D341Med (cell line): ENCODE results near the gene WDFY3.

ENCODE experiments used
- DNase-seq: peaks from one replicate; pipeline ENCODE4 v3.0.0; 2012; ENCODE audit warnings: low spot score

The WDFY3 gene

DNA sequence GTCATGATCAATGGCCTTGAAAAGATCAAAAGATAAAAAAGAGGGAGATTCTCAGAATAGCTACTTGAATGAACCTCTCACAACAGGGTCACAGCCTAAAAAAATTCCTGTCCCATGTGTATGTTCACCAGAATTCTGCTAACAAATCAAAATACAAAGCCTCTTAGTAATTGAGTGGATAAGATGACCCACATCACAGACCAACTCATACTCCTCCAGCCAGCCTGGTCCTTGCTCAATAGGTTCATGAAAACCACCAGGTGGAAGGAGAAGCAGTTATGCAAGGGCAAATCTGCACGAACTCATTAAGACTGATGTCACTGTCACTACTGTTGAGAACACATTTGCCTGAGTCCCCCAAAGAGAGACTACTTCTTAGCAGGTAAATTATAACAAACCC lies 21.5 kb downstream of the WDFY3 start:
- no peak for DNase-seq

DNA sequence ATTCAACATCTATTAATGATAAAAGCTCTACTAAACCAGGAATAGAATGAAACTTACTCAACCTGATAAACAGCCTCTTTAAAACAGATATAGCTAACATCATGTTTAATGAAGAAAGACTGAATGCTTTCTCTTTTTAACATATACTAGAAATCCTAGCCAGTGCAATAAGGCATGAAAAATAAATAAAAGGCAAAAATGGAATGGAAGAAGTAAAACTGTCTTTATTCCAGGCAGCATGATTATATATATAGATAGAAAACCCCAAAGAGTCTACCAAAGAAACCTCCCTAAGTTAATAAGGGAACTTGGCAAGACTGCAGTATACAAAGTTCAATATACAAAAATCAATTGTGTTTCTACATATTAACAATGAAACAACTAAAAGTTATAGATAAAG lies 25.5 kb downstream of the WDFY3 start:
- DNase-seq: no peak

DNA sequence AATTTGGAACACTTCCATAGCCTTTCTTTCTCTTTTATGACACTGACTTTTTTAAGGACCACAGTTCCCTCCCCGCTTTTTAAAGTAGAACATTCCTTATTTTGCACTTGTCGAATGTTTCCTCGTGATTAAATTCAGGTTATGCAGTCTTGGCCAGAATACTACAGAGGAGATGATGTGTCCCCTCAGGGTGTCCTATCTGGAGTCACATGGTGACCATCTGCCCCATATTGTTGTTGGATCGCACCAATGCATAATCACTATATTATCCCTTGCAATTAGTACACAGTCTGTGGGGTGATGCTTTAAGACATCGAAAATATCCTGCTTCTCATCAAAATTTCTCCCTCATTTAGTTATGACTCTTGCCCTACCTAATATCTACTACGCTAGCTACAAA lies 27.4 kb downstream of the WDFY3 start:
- no peak for DNase-seq

DNA sequence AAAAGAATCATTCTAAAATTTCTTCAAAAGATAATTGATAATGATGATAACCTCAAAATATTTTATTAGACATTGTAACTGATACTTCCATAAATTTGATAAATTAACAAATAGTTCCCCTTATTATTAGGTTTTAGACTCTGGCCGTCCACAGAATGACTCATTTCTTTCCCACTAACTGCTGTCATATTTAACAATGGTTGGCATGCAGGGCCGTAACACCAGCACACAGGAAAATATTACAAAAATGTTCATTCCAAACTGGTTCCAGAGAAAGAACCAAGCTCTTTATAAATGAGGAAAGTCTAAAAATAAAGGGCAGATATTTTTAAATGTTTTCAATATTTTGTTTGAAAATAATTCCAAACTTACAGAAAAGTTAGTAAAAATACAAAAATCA lies 28.2 kb downstream of the WDFY3 start:
- no peak for DNase-seq

- no peak for DNase-seq
These were observed 29.0 kb downstream of the WDFY3 start for GRCh38 chr4:84937381-84937977.

DNA sequence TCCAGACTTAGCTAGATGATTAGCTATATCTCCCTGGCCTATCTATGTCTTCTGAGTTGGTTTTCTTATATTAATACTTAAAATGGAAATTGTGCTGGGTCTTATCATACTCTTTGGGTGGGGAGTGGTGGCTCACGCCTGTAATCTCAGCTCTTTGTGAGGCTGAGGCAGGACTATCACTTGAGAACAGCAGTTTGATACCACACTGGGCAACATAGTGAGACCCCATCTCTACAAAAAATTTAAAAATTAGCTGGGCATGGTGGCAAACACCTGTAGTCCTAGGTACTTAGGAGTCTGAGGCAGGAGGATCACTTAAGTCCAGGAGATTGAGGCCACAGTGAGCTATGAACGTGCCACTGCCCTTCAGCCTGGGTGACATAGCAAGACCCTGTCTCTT lies 30.4 kb downstream of the WDFY3 start:
- no peak for DNase-seq

DNA sequence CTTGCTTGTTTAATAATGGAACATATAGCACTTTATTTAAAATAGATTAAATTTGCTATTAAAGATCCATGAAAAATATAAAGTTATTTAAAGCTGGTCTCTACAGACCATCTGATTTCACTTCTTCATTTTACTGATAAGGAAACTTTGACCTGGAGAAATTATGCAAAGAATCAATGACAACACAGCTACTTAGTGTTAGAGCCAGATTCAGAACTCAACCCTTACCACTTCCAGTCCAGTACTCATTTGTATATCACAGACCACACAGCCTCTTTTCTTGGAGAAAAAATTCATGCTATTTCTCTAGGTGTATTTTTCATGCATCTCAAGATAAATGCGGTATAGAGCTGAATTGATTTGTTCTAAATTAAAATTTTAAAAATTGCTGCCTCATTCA lies 34.0 kb downstream of the WDFY3 start:
- DNase-seq: no peak

DNA sequence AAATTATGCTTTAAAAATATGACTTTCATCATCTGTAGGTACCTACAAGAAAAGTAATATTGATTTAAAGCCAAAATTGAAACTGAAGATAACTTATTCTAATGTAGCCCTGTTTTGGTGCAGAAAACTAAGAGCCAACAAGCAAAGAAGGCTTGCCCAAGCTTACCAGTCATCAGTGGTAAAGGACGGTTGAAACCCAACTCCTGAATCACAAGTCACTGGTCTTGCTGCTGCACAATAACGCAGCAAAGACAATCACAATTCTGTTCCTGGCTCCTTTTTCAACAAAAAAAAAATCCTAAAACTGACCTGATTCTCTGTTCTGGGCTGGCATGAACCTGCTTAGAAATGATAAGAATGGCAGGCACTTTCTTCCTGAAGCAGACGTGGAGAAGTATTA lies 34.5 kb downstream of the WDFY3 start:
- DNase-seq: no peak

DNA sequence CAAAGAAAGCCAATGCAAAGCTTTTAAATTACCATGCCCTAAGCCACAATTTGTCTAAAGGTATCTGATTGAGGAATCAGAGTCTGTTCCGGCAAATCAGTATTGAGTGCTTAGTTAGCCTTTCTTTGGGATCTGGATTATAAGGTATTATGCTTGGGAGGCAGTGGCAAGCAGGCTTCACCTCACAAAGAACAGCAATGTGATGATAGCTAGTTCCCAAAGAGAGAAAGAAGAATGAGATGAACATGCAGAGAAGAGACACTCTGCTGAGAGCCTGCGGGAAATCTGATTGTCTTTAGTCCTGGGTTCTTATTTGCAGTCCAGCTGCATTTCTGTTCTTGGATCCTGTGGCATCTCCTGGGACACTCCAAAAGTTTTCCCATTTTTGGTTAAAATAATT lies 35.2 kb downstream of the WDFY3 start:
- DNase-seq: no peak

DNA sequence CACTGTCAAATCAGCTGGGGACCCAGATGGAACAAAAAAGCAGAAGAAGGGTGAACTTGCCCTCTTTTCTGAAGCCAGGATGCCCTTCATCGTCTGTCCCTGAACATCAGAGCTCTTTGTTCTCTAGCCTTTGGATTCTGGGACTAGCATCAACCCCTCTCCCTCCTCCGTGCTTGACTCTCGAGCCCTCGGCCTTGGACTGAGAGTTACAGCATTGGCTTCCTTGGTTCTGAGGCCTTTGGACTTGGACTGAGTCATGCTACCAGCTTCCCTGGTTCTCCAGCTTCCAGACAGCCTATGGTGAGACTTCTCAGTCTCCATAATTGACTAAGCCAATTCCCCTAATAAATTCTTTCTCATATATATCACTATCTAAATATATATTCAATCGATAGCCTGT lies 38.4 kb downstream of the WDFY3 start:
- no peak for DNase-seq

DNA sequence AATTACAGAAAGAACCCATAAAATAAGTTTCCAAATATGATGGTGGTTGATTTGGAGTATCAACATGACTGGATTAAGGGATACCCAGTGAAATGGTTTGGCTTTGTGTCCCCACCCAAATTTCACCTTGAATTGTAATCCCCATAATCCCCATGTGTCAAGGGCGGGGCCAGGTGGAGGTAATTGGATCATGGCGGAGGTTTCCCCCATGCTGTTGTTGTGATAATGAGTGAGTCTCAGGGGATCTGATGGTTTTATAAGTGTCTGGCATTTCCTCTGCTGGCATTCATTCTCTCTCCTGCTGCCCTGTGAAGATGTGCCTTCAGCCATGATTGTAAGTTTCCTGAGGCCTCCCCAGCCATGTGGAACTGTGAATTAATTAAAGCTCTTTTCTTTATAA lies 39.1 kb downstream of the WDFY3 start:
- no peak for DNase-seq

GRCh38 chr4:84925558-84925957 lies 40.9 kb downstream of the WDFY3 start:
- DNase-seq: no peak

DNA sequence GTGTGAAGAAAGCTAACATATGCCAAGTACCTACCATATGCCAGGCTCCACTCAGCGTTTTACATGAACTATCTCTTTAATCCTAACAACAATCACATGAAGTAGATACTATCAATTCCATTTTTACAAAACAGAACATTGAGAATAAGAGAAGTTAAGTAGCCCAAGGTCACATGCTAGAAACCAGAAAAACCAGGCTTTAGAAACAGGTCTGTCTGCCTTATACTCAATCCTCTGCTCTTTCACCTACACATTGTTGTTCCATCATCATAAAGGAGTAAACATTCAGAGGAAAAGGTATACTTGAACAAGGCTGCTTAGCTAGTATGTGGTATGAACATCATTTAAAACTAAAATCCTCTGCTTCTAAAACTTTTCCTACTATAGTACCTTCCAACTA lies 42.1 kb downstream of the WDFY3 start:
- DNase-seq: no peak

DNA sequence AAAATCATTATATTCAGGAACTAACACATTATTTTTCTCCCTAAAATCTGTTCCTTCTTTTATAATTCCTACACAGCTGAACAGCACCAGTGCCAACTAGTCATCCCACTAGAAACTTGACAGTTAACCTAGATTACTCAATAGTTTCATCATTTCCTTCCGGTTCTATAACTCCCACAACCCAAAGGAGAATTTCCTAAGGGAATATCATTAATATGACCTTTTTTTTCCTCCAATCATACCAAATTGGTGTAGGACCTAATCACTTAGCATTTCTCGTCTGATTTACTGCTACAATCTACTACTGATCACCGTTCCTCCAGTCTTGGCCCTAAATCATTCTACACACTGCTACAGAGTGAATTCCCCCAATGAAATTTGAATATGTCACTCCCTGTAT lies 45.9 kb downstream of the WDFY3 start:
- no peak for DNase-seq

- DNase-seq: no peak
These were observed 48.5 kb downstream of the WDFY3 start for GRCh38 chr4:84917869-84918600.

DNA sequence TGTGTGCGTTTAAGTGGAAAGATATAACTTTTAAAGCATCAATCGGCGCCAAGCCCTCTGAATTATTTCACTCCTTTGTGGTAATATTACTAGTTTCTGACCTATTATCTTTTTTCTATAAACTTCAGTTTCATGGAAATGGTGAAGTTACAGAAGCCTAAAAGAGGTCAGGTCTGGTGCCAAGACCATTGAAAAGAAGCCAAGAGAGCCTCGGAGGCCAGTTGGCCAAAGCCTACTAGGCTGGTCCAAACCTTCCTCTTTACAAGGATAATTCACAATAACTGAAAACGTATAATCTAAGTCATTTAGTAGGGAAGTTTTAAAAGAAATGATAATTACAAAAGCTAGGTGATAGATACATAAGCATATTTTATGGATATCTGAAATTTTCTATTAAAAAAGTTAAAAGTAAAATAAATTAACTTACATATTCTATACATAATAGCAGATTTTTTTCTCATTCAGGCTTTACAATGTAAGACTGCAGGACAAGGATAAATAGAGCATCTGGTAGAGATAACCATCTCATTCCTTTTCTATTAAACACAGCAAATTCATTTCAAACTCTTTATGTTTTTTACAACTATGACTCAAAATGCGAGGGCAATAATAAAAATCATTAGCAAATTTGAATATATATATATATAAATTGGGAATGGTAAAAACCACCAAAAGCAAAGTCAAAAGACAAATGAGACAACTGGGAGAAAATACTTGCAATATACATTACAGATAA lies 49.2 kb downstream of the WDFY3 start:
- DNase-seq: no peak

DNA sequence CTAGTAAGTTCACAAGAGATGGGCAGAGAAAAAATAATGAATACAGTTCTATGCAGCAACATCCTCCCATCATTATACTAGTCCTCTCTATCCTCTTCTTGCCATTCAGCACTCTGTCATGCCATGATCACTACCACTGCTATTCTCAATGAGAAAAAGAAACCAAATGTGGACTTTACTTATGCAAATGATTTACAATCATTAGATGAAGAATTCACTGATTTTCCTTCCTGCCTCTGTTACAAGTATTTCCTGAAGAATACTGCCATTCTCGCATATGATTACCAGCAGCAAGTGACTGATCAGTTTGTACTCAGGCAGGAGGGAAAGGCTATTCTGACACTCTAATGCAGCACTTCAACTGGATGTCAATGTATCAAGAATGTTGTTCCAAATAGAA lies 50.3 kb downstream of the WDFY3 start:
- DNase-seq: no peak

DNA sequence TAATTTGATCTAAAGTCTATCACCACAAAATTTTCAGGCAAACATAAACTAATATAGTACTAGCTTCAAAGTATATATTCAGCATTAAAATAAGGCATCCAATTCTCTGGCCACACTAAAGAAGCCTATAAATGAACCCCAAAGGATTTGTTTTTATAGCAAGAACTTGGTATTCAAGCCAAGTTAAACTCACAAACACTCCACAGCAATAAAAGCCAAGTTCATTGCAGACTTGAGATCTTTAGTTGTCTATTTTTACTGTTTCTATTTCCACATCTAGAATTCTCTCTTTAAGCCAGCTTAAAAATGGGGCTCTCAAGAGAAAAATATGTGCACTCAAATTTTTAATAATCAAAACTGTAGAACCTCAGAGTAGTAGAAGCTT lies 51.1 kb downstream of the WDFY3 start:
- DNase-seq: no peak

- no peak for DNase-seq
These were observed 51.6 kb downstream of the WDFY3 start for GRCh38 chr4:84914686-84915395.

GRCh38 chr4:84913176-84913575 lies 53.3 kb downstream of the WDFY3 start:
- DNase-seq: no peak

- DNase-seq: no peak
These were observed 53.7 kb downstream of the WDFY3 start for GRCh38 chr4:84912741-84913140.

DNA sequence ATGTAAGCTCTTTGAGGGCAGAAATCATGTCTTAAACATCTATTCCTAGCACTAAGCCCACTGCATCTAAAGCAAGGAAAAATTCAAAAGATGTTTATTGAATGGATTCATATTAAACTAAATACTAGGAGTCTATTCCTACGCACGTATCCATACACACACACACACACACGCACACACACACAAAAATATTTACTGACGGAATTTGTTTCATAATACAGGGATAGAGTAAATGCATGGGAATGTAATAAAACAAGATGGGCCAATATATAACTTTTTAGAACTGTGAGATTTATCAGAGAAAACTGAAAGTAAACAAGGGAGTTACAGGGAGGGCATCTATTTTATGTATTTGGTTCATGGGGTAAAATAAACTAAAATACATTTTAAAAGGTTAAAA lies 57.6 kb downstream of the WDFY3 start:
- no peak for DNase-seq

DNA sequence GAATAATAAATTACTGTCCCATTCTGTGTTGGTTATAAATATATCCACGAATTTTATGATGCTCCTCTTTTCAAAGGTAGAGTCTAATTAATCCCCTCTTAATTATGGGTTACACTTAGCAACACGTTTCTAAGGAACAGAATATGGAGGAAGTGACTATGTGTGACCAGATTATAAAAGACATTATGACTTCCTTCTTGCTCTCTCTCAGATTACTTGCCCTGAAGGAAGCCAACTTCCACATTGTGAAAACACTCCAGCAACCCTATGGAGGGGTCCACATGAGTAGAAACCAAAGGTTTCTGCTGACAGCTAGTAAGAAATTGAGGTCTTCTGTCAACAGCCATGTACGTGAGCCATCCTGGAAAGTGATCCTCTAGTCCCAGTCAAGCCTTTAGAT lies 59.3 kb downstream of the WDFY3 start:
- no peak for DNase-seq
